Activated naive CD8-positive, alpha-beta T cell treated with anti-CD3 and anti-CD28 coated beads, Interleukin-2, amount 10 ng/mL, durations not matched to agents 7 days and 5 days (primary cell): Measurements from ENCODE around the gene CRABP1. TPM values are rescaled to one million over a fixed set of nuclear protein-coding genes. Genes with fewer than 3 reads are reported as not detected.

Source experiments
- ATAC-seq: fragments of 150-1000 bp; cut with Tn5 transposase; one replicate; pipeline ENCODE4 v1.10.0; 2021; ENCODE audit warnings: low read depth, moderate library complexity
- POLR2A ChIA-PET: fragments of 350-600 bp; sonication (Branson Sonifier 250); formaldehyde crosslinking; loops from one replicate; lab custom pipeline; 2021; ENCODE audit warnings: antibody characterized with exemption; lab: Charles Lee
- DNase-seq: peaks from one replicate; pipeline ENCODE4 v3.0.0; 2021
- H3K27ac Mint-ChIP-seq: one replicate; pipeline ENCODE4 v1.8.0; 2022; ENCODE audit warnings: mild to moderate bottlenecking, mixed read lengths
- H3K27me3 Mint-ChIP-seq: one replicate; pipeline ENCODE4 v1.8.0; 2022; ENCODE audit warnings: mild to moderate bottlenecking, moderate library complexity, mixed read lengths
- H3K36me3 Mint-ChIP-seq: one replicate; pipeline ENCODE4 v1.8.0; 2021; ENCODE audit warnings: mild to moderate bottlenecking, mixed read lengths
- H3K4me1 Mint-ChIP-seq: one replicate; pipeline ENCODE4 v1.8.0; 2021; ENCODE audit warnings: mixed read lengths
- H3K4me3 Mint-ChIP-seq: one replicate; pipeline ENCODE4 v1.8.0; 2022; ENCODE audit warnings: mild to moderate bottlenecking, moderate library complexity, mixed read lengths
- H3K9me3 Mint-ChIP-seq: one replicate; pipeline ENCODE4 v1.8.0; 2021; ENCODE audit warnings: mixed read lengths
- total RNA-seq, 2 experiments: library from RNA; stranded (reverse); gene quantifications; one replicate each; pipeline ENCODE4 v1.2.3, GENCODE V29; 2021

CRABP1 gene
- total RNA-seq, 2 experiments from 2014 or later: not detected

DNA sequence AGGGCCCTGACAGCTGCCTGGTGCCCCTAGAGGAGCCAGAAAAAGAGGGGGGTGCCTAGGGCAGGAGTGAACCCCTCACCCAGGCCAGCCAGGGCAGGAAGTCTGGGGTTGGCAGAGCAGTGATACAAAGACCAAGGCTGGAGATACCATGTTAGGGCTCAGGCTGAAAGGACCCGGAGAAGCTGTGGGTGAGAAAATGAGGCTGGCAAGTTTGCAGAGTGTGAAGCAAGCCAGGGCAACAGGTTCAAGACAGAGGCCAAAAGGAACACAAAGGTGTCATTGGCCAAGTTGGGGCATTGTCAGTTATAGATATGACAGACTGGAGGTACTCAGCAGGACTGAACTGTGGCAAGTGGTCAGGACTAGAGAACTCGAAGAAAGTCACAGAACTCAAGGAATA is 57.2 kb downstream of the CRABP1 start:
- no peak for DNase-seq
- Mint-ChIP-seq H3K27me3 (peaks cover 4% of the 10 kb centered on the region), H3K9me3 (no peaks in the 10 kb centered on the region), H3K4me3 (no peak overlapping the region), H3K36me3 (no peaks in the 10 kb centered on the region), H3K27ac (no peak overlapping the region), H3K4me1 (no peaks in the 10 kb centered on the region)
- no peak for ATAC-seq
- POLR2A ChIA-PET: no interaction called here

Other genes with a start within 250 kb of the CRABP1 start
- gene SH2D7, start 247.8 kb upstream of the CRABP1 start, total RNA-seq: under 1 TPM in 1 of 2 experiments, not detected in 1; 0.11 TPM
- gene CIB2, start 208.9 kb upstream of the CRABP1 start, total RNA-seq: 1 to 10 TPM in 1 of 2 experiments, under 1 TPM in 1; 0.88 to 1.5 TPM
- 10 to 100 TPM; 54.5 to 82.8 TPM for gene IDH3A, start 191.0 kb upstream of the CRABP1 start, total RNA-seq
- gene ACSBG1, start 105.8 kb upstream of the CRABP1 start, total RNA-seq: under 1 TPM in 1 of 2 experiments, not detected in 1; 0.25 TPM
- 10 to 100 TPM; 26.0 to 28.5 TPM for gene DNAJA4, start 75.8 kb upstream of the CRABP1 start, total RNA-seq
- 10 to 100 TPM; 42.4 to 46.4 TPM for gene SKIC8, start 40.7 kb upstream of the CRABP1 start, total RNA-seq
- gene IREB2, start 97.9 kb downstream of the CRABP1 start, total RNA-seq: 10 to 100 TPM; 60.6 to 61.4 TPM
- gene HYKK, start 167.2 kb downstream of the CRABP1 start, total RNA-seq: 1 to 10 TPM; 1.6 to 2.4 TPM
- 100 to 1,000 TPM; 181 to 183 TPM for gene PSMA4, start 200.1 kb downstream of the CRABP1 start, total RNA-seq
- 1 to 10 TPM; 1.2 to 2.2 TPM for gene CHRNA5, start 225.2 kb downstream of the CRABP1 start, total RNA-seq